GM21717 (cell line): ENCODE measurements around the gene VWA7.

Experiments used
- ATAC-seq: cut with Tn5 transposase; IDR thresholded peaks from one replicate; pipeline ENCODE4 v1.9.1; 2021; ENCODE audit warnings: mild to moderate bottlenecking, moderate library complexity; ENCODE audit not compliant: unreplicated experiment

VWA7 gene

GRCh38 chr6:31778999-31779885 lies 2.1 kb upstream of the VWA7 start:
- ATAC-seq = no peak

GRCh38 chr6:31778193-31778592 lies 1.1 kb upstream of the VWA7 start:
- ATAC-seq = no peak

- no peak for ATAC-seq
These were observed 531 bp upstream of the VWA7 start for GRCh38 chr6:31777667-31778050.

- peak; percentile 8 for ATAC-seq
These were observed 591 bp downstream of the VWA7 start for GRCh38 chr6:31776485-31776988.

- no peak for ATAC-seq
These were observed 1.3 kb downstream of the VWA7 start for GRCh38 chr6:31775633-31776484.

- ATAC-seq = no peak
These were observed 1.9 kb downstream of the VWA7 start for GRCh38 chr6:31775184-31775583.

- ATAC-seq = no peak
These were observed 5.2 kb downstream of the VWA7 start for GRCh38 chr6:31771992-31772358.

GRCh38 chr6:31770860-31771259 lies 6.3 kb downstream of the VWA7 start:
- ATAC-seq = no peak

GRCh38 chr6:31769684-31770371 lies 7.3 kb downstream of the VWA7 start:
- ATAC-seq = no peak

GRCh38 chr6:31768363-31769257 lies 8.5 kb downstream of the VWA7 start:
- no peak for ATAC-seq

- ATAC-seq = no peak
These were observed 10.0 kb downstream of the VWA7 start for GRCh38 chr6:31767096-31767645.

GRCh38 chr6:31765910-31766794 lies 11.0 kb downstream of the VWA7 start:
- no peak for ATAC-seq

GRCh38 chr6:31765559-31765909 lies 11.6 kb downstream of the VWA7 start:
- ATAC-seq = no peak

- ATAC-seq = no peak
These were observed 12.9 kb downstream of the VWA7 start for GRCh38 chr6:31764198-31764597.

- no peak for ATAC-seq
These were observed 13.5 kb downstream of the VWA7 start for GRCh38 chr6:31763619-31763940.

- ATAC-seq = no peak
These were observed 14.1 kb downstream of the VWA7 start for GRCh38 chr6:31762878-31763618.

GRCh38 chr6:31762356-31762755 lies 14.8 kb downstream of the VWA7 start, which contains the start of gene SAPCD1:
SAPCD1 (plus strand) TSS chr6:31762656; CDS start chr6:31763055, 399 bp downstream.
- no peak for ATAC-seq

GRCh38 chr6:31761343-31761742 lies 15.8 kb downstream of the VWA7 start:
- no peak for ATAC-seq
